K562 (cell line): ENCODE data around the gene NXT1. TPM values are rescaled to one million over a fixed set of nuclear protein-coding genes. Genes with fewer than 3 reads are reported as not detected.
A peak's percentile ranks its signal among the peaks of the same experiment; 100 is the strongest.

Source experiments
- CBX2 ChIP-seq: fragments of 200-600 bp; sonication (generic); IDR thresholded peaks from one replicate; pipeline ENCODE4 v1.6.1; 2012; ENCODE audit warnings: mild to moderate bottlenecking, low read length, inconsistent platforms; ENCODE audit not compliant: insufficient read depth, poor library complexity, severe bottlenecking
- FIP1L1 ChIP-seq: fragments of 200-400 bp; formaldehyde crosslinking; IDR thresholded peaks from 2 replicates; pipeline ENCODE4 v1.6.1; 2018; ENCODE audit warnings: mild to moderate bottlenecking, low read depth, low read length; ENCODE audit not compliant: poor library complexity, severe bottlenecking
- MCM7 ChIP-seq, 2 experiments: fragments of 450-650 bp; IDR thresholded peaks; 2 replicates each; pipeline ENCODE4 v1.6.1; 2016 to 2018
- RFX1 ChIP-seq: fragments of 450-650 bp; IDR thresholded peaks from 2 replicates; pipeline ENCODE4 v1.6.1; 2016; ENCODE audit warnings: mild to moderate bottlenecking, moderate library complexity
- ZNF384 ChIP-seq: IDR thresholded peaks from 2 replicates; pipeline ENCODE4 v1.6.1; 2012; ENCODE audit warnings: low read depth, low read length, improper control_type of control experiment
- ZNF707 ChIP-seq: fragments of 250-450 bp; sonication (Bioruptor Pico); conservative IDR thresholded peaks from 2 replicates; pipeline ENCODE4 v1.8.0; 2022; ENCODE audit warnings: inconsistent platforms, mild to moderate bottlenecking, moderate library complexity
- polyA plus RNA-seq, 8 experiments: library from polyadenylated mRNA; depleted of rRNA in 4 of 8; stranded (reverse) in 5 of 8; unstranded in 3 of 8; fragments of >200 nt; fragmentation: Nextera tagmentation in 2 of 8; fragmentation: Illumina TruSeq in 1 of 8; extraction: Ambion mirVana in 2 of 8; extraction: Trizol in 1 of 8; gene quantifications; 2 replicates each; pipeline versions ENCODE4 v1.2.1 to v1.2.3, GENCODE V29; 2011 to 2014; ENCODE audit warnings: inconsistent platforms in 1 of 8, missing spikeins in 1 of 8
- total RNA-seq, 7 experiments: library from RNA; depleted of rRNA in 6 of 7; stranded (reverse); fragments of >200 nt in 6 of 7; fragmentation: Illumina TruSeq in 2 of 7; extraction: Trizol in 2 of 7; gene quantifications; 2 replicates each; pipeline versions ENCODE4 v1.2.1 to v1.2.3, GENCODE V29; 2011 to 2021; ENCODE audit warnings: low replicate concordance in 1 of 7
- TF ChIP-seq, protein P1 (sequence below): fragments of 150-350 bp; IDR thresholded peaks from 2 replicates; pipeline ENCODE4 v1.6.1; 2014; ENCODE audit warnings: low read depth, mild to moderate bottlenecking, low read length, borderline replicate concordance
- TF ChIP-seq, protein P2 (sequence below): sonication (generic); formaldehyde crosslinking; IDR thresholded peaks from 2 replicates; pipeline ENCODE4 v1.8.0; 2023; ENCODE audit warnings: missing genetic modification reagents, mild to moderate bottlenecking, borderline replicate concordance
- TF ChIP-seq, protein P3 (sequence below): fragments of 450-650 bp; IDR thresholded peaks from 2 replicates; pipeline ENCODE4 v1.6.1; 2016; ENCODE audit warnings: low read depth

The NXT1 gene
- total and polyA plus RNA-seq, 9 of the 15 experiments (the other 6 are each of a cell fraction or from before 2014, with no cell fraction given): 7.7 to 50.9 (median 35.6) TPM

DNA sequence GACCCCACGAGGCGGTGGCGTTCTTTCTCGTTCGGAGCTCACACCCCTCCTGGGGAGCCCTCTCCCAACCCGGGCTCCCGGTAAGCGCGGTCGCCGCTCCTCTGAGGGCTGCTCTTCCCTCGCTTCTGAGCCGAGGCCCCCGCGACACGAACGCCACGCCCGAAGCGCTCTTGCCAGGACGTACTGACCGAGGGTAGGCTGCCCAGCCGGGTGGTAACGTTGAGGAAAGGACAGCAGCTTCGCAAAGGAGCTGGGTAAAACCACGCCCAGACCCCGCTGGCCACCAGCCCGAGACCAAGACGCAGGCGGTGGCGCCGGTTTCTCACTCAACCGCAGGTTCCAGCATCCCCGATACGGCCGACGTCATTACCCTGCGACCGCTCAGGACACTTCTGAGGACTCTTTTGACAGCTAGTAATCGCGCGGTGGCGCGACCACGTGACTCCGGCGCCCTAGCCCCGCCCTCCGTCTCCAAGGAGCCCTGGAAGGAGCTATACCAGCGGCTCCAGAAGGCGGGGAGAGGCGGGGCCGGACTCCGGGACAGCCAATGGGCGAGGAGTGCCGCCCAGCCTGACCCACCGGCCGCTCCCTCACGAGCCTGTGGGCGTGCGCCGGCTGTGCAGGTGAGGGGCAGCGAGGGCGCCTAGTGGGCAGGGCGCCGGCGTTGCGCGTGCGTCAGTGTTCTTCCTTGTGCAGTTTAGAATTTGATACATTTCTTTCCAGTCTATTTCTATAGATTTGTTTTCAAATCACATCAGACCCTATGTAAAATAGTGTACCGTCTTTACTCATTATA lies 7.4 kb downstream of the NXT1 start (continued):
- TF ChIP-seq, protein P1, sequence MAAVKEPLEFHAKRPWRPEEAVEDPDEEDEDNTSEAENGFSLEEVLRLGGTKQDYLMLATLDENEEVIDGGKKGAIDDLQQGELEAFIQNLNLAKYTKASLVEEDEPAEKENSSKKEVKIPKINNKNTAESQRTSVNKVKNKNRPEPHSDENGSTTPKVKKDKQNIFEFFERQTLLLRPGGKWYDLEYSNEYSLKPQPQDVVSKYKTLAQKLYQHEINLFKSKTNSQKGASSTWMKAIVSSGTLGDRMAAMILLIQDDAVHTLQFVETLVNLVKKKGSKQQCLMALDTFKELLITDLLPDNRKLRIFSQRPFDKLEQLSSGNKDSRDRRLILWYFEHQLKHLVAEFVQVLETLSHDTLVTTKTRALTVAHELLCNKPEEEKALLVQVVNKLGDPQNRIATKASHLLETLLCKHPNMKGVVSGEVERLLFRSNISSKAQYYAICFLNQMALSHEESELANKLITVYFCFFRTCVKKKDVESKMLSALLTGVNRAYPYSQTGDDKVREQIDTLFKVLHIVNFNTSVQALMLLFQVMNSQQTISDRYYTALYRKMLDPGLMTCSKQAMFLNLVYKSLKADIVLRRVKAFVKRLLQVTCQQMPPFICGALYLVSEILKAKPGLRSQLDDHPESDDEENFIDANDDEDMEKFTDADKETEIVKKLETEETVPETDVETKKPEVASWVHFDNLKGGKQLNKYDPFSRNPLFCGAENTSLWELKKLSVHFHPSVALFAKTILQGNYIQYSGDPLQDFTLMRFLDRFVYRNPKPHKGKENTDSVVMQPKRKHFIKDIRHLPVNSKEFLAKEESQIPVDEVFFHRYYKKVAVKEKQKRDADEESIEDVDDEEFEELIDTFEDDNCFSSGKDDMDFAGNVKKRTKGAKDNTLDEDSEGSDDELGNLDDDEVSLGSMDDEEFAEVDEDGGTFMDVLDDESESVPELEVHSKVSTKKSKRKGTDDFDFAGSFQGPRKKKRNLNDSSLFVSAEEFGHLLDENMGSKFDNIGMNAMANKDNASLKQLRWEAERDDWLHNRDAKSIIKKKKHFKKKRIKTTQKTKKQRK: no peak
- TF ChIP-seq ZNF707 (CRISPR knock-in tag): no peak
- TF ChIP-seq RFX1: peak; percentile 86
- no peak for TF ChIP-seq CBX2
- TF ChIP-seq, protein P2, sequence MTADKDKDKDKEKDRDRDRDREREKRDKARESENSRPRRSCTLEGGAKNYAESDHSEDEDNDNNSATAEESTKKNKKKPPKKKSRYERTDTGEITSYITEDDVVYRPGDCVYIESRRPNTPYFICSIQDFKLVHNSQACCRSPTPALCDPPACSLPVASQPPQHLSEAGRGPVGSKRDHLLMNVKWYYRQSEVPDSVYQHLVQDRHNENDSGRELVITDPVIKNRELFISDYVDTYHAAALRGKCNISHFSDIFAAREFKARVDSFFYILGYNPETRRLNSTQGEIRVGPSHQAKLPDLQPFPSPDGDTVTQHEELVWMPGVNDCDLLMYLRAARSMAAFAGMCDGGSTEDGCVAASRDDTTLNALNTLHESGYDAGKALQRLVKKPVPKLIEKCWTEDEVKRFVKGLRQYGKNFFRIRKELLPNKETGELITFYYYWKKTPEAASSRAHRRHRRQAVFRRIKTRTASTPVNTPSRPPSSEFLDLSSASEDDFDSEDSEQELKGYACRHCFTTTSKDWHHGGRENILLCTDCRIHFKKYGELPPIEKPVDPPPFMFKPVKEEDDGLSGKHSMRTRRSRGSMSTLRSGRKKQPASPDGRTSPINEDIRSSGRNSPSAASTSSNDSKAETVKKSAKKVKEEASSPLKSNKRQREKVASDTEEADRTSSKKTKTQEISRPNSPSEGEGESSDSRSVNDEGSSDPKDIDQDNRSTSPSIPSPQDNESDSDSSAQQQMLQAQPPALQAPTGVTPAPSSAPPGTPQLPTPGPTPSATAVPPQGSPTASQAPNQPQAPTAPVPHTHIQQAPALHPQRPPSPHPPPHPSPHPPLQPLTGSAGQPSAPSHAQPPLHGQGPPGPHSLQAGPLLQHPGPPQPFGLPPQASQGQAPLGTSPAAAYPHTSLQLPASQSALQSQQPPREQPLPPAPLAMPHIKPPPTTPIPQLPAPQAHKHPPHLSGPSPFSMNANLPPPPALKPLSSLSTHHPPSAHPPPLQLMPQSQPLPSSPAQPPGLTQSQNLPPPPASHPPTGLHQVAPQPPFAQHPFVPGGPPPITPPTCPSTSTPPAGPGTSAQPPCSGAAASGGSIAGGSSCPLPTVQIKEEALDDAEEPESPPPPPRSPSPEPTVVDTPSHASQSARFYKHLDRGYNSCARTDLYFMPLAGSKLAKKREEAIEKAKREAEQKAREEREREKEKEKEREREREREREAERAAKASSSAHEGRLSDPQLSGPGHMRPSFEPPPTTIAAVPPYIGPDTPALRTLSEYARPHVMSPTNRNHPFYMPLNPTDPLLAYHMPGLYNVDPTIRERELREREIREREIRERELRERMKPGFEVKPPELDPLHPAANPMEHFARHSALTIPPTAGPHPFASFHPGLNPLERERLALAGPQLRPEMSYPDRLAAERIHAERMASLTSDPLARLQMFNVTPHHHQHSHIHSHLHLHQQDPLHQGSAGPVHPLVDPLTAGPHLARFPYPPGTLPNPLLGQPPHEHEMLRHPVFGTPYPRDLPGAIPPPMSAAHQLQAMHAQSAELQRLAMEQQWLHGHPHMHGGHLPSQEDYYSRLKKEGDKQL (CRISPR knock-in tag): no peak
- TF ChIP-seq, protein P3, sequence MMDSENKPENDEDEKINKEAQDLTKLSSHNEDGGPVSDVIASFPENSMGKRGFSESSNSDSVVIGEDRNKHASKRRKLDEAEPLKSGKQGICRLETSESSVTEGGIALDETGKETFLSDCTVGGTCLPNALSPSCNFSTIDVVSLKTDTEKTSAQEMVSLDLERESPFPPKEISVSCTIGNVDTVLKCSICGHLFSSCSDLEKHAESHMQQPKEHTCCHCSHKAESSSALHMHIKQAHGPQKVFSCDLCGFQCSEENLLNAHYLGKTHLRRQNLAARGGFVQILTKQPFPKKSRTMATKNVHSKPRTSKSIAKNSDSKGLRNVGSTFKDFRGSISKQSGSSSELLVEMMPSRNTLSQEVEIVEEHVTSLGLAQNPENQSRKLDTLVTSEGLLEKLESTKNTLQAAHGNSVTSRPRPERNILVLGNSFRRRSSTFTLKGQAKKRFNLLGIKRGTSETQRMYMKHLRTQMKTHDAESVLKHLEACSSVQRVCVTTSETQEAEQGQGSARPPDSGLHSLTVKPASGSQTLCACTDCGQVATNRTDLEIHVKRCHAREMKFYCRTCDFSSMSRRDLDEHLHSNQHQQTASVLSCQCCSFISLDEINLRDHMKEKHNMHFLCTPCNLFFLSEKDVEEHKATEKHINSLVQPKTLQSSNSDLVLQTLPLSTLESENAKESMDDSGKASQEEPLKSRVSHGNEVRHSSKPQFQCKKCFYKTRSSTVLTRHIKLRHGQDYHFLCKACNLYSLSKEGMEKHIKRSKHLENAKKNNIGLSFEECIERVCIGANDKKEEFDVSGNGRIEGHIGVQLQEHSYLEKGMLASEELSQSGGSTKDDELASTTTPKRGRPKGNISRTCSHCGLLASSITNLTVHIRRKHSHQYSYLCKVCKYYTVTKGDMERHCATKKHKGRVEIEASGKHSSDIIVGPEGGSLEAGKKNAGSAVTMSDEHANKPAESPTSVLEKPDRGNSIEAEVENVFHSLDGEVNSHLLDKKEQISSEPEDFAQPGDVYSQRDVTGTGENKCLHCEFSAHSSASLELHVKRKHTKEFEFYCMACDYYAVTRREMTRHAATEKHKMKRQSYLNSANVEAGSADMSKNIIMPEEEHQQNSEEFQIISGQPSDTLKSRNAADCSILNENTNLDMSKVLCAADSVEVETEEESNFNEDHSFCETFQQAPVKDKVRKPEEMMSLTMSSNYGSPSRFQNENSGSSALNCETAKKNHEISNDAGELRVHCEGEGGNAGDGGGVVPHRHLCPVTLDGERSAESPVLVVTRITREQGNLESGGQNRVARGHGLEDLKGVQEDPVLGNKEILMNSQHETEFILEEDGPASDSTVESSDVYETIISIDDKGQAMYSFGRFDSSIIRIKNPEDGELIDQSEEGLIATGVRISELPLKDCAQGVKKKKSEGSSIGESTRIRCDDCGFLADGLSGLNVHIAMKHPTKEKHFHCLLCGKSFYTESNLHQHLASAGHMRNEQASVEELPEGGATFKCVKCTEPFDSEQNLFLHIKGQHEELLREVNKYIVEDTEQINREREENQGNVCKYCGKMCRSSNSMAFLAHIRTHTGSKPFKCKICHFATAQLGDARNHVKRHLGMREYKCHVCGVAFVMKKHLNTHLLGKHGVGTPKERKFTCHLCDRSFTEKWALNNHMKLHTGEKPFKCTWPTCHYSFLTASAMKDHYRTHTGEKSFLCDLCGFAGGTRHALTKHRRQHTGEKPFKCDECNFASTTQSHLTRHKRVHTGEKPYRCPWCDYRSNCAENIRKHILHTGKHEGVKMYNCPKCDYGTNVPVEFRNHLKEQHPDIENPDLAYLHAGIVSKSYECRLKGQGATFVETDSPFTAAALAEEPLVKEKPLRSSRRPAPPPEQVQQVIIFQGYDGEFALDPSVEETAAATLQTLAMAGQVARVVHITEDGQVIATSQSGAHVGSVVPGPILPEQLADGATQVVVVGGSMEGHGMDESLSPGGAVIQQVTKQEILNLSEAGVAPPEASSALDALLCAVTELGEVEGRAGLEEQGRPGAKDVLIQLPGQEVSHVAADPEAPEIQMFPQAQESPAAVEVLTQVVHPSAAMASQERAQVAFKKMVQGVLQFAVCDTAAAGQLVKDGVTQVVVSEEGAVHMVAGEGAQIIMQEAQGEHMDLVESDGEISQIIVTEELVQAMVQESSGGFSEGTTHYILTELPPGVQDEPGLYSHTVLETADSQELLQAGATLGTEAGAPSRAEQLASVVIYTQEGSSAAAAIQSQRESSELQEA: no peak
- TF ChIP-seq MCM7 (IDR thresholded peaks at IDR 0.05): no peak
- no peak for TF ChIP-seq ZNF384
- peak; percentile 68 for TF ChIP-seq FIP1L1
